Measurements from ENCODE around the gene EMC6. TPM values are rescaled to one million over a fixed set of nuclear protein-coding genes. Genes with fewer than 3 reads are reported as not detected.

EMC6 gene
- polyA plus RNA-seq, 1 donor (not counting 4 experiments of a cell fraction or from before 2014, with no cell fraction given) = 35.4 TPM

- no peak overlapping the region for H3K9ac ChIP-seq (ENCODE audit: control insufficient read depth, extremely low read depth, insufficient read depth, low read length)
- H3K9me3 ChIP-seq (ENCODE audit: control insufficient read depth, low read depth, low read length) = no peaks in the 10 kb centered on the region
- FAIRE-seq = no peak
- H2AFZ ChIP-seq (ENCODE audit: control insufficient read depth, low read length) = no peak overlapping the region
- H3K4me1 ChIP-seq (ENCODE audit: control insufficient read depth, extremely low read depth, insufficient read depth, low read length) = peaks cover 17% of the 10 kb centered on the region
- no peak for TF ChIP-seq CTCF (optimal IDR thresholded peaks at IDR 0.05 in 1 of 3, IDR thresholded peaks at IDR 0.05 in 1 of 3, conservative IDR thresholded peaks at IDR 0.05 in 1 of 3; ENCODE audit: extremely low read depth in 1 of 3, insufficient read depth in 2 of 3, low read length in 3 of 3)
- no peak for TF ChIP-seq EZH2 (IDR thresholded peaks at IDR 0.05; ENCODE audit: low read length)
- H4K20me1 ChIP-seq (ENCODE audit: control insufficient read depth, extremely low read depth, insufficient read depth, low read length) = no peaks in the 10 kb centered on the region
- H3K4me2 ChIP-seq (ENCODE audit: control insufficient read depth, extremely low read depth, insufficient read depth, low read depth, low read length) = no peak overlapping the region
- H3K27ac ChIP-seq (ENCODE audit: control insufficient read depth, insufficient read depth, low read length) = no peak overlapping the region
- no peaks in the 10 kb centered on the region for H3K27me3 ChIP-seq (ENCODE audit: control insufficient read depth, extremely low read depth, insufficient read depth, low read length)
- H3K4me3 ChIP-seq (ENCODE audit: control insufficient read depth in 2 of 3, extremely low read depth in 1 of 3, insufficient read depth in 2 of 3, low read depth in 1 of 3, low read length in 3 of 3) = no peak overlapping the region
- peaks cover 3 to 11% of the 10 kb centered on the region in 2 experiments for H3K36me3 ChIP-seq (ENCODE audit: control insufficient read depth in 2 of 2, extremely low read depth in 1 of 2, insufficient read depth in 2 of 2, low read length in 2 of 2)
- dilution Hi-C loops (cut with MboI; ENCODE audit: extremely low pct_ligation_motif_present, low sequenced_read_pairs) = no loop called here
- H3K9me1 ChIP-seq (ENCODE audit: control insufficient read depth, extremely low read depth, insufficient read depth, low read length) = peaks cover 5% of the 10 kb centered on the region
- DNase-seq (ENCODE audit: low read depth, low spot score) = no peak
- no peaks in the 10 kb centered on the region for H3K79me2 ChIP-seq (ENCODE audit: control insufficient read depth, insufficient read depth, low read length)
Observed at GRCh38 chr17:3656353-3656752, 12.3 kb upstream of the EMC6 start.

DNA sequence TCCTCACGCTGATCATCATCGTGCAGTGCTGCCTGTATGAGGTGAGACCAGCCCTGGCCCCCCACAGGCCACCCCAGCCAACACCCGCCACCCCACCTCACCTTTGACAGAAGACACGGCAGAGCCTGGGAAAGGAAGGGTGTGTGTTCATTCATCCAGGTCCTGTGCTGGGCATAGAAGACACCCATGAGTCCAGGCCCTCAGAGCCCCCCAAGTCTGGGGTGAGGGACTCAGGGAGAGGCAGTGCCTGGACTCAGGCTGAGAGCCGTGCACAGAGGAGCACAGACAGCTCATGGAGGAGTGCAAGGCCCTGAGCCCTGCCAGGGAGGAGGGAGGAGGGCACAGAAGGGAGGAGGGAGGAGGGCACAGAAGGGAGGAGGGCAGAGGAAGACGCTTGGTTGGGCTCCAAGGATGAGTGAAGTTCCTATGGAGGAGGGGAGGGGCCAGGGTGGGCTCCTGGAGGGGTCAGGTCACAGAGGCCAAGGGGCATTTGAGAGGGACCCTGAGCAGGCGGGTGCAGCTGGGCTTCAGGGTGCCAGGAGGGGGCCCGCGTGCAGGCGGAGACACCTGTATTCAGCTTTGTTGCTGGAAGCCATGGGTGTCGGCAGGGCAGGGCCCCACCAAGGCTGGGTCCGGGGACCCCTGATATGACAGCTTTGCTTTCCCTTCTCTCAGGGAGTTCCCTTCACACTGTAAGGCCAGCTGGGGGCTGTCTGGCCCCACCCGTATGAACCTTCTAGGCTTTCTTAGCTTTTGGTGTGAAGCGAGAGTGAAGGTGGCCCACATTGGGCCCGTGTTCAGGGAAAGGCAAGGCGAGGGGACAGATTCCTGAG, 11.6 kb upstream of the EMC6 start:
- dilution Hi-C loops (cut with MboI; ENCODE audit: extremely low pct_ligation_motif_present, low sequenced_read_pairs) = no loop called here

More for the DNA sequence above, 11.6 kb upstream of the EMC6 start:
- Histone ChIP-seq H3K4me3 (ENCODE audit: control insufficient read depth in 2 of 3, extremely low read depth in 1 of 3, insufficient read depth in 2 of 3, low read depth in 1 of 3, low read length in 3 of 3) (no peak overlapping the region), H2AFZ (ENCODE audit: control insufficient read depth, low read length) (no peak overlapping the region), H3K4me1 (ENCODE audit: control insufficient read depth, extremely low read depth, insufficient read depth, low read length) (peaks cover 17% of the 10 kb centered on the region), H3K79me2 (ENCODE audit: control insufficient read depth, insufficient read depth, low read length) (no peaks in the 10 kb centered on the region), H3K36me3 (ENCODE audit: control insufficient read depth in 2 of 2, extremely low read depth in 1 of 2, insufficient read depth in 2 of 2, low read length in 2 of 2) (peaks cover 6 to 12% of the 10 kb centered on the region in 2 experiments), H3K9ac (ENCODE audit: control insufficient read depth, extremely low read depth, insufficient read depth, low read length) (no peak overlapping the region), H3K9me1 (ENCODE audit: control insufficient read depth, extremely low read depth, insufficient read depth, low read length) (peaks cover 7% of the 10 kb centered on the region), H3K27me3 (ENCODE audit: control insufficient read depth, extremely low read depth, insufficient read depth, low read length) (no peaks in the 10 kb centered on the region), H3K9me3 (ENCODE audit: control insufficient read depth, low read depth, low read length) (no peaks in the 10 kb centered on the region), H3K27ac (ENCODE audit: control insufficient read depth, insufficient read depth, low read length) (no peak overlapping the region), H3K4me2 (ENCODE audit: control insufficient read depth, extremely low read depth, insufficient read depth, low read depth, low read length) (no peak overlapping the region), H4K20me1 (ENCODE audit: control insufficient read depth, extremely low read depth, insufficient read depth, low read length) (no peaks in the 10 kb centered on the region)
- TF ChIP-seq CTCF (optimal IDR thresholded peaks at IDR 0.05 in 1 of 3, IDR thresholded peaks at IDR 0.05 in 1 of 3, conservative IDR thresholded peaks at IDR 0.05 in 1 of 3; ENCODE audit: extremely low read depth in 1 of 3, insufficient read depth in 2 of 3, low read length in 3 of 3) = no peak
- no peak for TF ChIP-seq EZH2 (IDR thresholded peaks at IDR 0.05; ENCODE audit: low read length)
- FAIRE-seq (no peak), DNase-seq (ENCODE audit: low read depth, low spot score) (no peak)

Data from keratinocyte (primary cell).